ENCODE measurements around the gene SESN1. TPM values are rescaled to one million over a fixed set of nuclear protein-coding genes. Genes with fewer than 3 reads are reported as not detected.

Gene SESN1
- polyA plus RNA-seq, 1 donor (not counting 4 experiments of a cell fraction or from before 2014, with no cell fraction given) = 21.4 TPM

DNA sequence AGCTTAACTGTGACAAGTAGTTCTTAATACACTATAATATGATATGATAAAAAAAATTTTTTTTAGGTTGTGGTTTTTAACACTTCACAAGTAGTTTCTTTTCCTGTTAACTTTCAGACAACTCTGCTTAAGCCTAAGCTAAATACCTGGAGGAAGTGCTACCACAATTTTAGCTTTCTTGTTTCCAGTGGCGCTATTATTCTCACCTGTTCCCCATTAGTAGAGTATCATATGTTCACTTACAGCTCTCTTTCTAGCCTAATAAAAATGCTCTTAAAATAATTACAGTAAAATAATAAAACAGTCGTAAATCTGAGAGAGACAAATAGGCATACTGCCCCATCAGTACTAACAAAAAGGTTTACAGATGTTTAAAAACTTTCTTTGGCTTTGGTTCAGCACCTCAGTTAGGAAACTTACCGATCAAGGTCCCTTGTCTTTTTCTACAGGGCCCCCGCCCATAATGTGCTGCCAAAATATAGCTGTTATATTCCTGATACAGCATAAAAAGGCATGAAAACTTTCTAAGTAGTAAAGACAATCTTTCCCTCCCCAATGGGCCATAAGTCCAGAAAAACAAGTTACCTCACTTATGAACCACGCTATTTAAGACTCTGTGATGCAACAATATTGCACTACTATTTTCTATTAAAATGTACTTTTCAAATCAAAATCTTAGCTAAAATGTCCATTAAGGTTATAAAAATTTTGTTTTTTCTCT lies 57.9 kb downstream of the SESN1 start:
- H3K4me3 ChIP-seq (ENCODE audit: control insufficient read depth in 2 of 3, extremely low read depth in 1 of 3, insufficient read depth in 2 of 3, low read depth in 1 of 3, low read length in 3 of 3) = no peak overlapping the region
- no peaks in the 10 kb centered on the region for H3K36me3 ChIP-seq (ENCODE audit: control insufficient read depth in 2 of 2, extremely low read depth in 1 of 2, insufficient read depth in 2 of 2, low read length in 2 of 2)
- TF ChIP-seq, protein P1, sequence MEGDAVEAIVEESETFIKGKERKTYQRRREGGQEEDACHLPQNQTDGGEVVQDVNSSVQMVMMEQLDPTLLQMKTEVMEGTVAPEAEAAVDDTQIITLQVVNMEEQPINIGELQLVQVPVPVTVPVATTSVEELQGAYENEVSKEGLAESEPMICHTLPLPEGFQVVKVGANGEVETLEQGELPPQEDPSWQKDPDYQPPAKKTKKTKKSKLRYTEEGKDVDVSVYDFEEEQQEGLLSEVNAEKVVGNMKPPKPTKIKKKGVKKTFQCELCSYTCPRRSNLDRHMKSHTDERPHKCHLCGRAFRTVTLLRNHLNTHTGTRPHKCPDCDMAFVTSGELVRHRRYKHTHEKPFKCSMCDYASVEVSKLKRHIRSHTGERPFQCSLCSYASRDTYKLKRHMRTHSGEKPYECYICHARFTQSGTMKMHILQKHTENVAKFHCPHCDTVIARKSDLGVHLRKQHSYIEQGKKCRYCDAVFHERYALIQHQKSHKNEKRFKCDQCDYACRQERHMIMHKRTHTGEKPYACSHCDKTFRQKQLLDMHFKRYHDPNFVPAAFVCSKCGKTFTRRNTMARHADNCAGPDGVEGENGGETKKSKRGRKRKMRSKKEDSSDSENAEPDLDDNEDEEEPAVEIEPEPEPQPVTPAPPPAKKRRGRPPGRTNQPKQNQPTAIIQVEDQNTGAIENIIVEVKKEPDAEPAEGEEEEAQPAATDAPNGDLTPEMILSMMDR (optimal IDR thresholded peaks at IDR 0.05 in 1 of 3, IDR thresholded peaks at IDR 0.05 in 1 of 3, conservative IDR thresholded peaks at IDR 0.05 in 1 of 3; ENCODE audit: extremely low read depth in 1 of 3, insufficient read depth in 2 of 3, low read length in 3 of 3) = no peak
- no peak for TF ChIP-seq EZH2 (IDR thresholded peaks at IDR 0.05; ENCODE audit: low read length)
- FAIRE-seq = no peak
- DNase-seq (ENCODE audit: low read depth, low spot score) = no peak
- no peaks in the 10 kb centered on the region for H3K79me2 ChIP-seq (ENCODE audit: control insufficient read depth, insufficient read depth, low read length)
- no peaks in the 10 kb centered on the region for H3K9me3 ChIP-seq (ENCODE audit: control insufficient read depth, low read depth, low read length)
- no peaks in the 10 kb centered on the region for H3K9me1 ChIP-seq (ENCODE audit: control insufficient read depth, extremely low read depth, insufficient read depth, low read length)
- H4K20me1 ChIP-seq (ENCODE audit: control insufficient read depth, extremely low read depth, insufficient read depth, low read length) = no peaks in the 10 kb centered on the region
- no peak overlapping the region for H3K27ac ChIP-seq (ENCODE audit: control insufficient read depth, insufficient read depth, low read length)
- H3K4me2 ChIP-seq (ENCODE audit: control insufficient read depth, extremely low read depth, insufficient read depth, low read depth, low read length) = no peak overlapping the region
- no peaks in the 10 kb centered on the region for H3K4me1 ChIP-seq (ENCODE audit: control insufficient read depth, extremely low read depth, insufficient read depth, low read length)
- no peak overlapping the region for H2AFZ ChIP-seq (ENCODE audit: control insufficient read depth, low read length)
- H3K27me3 ChIP-seq (ENCODE audit: control insufficient read depth, extremely low read depth, insufficient read depth, low read length) = no peaks in the 10 kb centered on the region
- H3K9ac ChIP-seq (ENCODE audit: control insufficient read depth, extremely low read depth, insufficient read depth, low read length) = no peak overlapping the region
- dilution Hi-C loops (cut with MboI; ENCODE audit: extremely low pct_ligation_motif_present, low sequenced_read_pairs) = no loop called here

DNA sequence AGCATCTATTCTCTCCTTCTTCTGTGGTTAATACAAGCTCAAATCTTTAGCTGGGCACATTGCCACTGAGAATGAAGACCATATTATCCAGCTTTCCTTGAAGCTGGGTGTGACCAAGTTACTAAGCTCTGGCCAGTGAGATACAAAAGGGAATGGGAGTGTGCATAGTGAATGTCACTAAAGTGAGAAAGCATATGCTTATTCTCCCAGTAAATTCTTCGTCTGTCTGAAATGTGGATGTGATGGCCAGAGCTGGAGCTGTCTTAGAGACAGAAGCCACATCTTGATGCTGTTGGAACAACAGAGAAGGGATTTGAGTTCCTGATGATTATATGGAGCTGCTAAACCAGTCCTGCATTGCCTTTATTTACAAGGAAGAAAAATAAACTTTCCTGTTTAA lies 60.1 kb downstream of the SESN1 start:
- no peak for DNase-seq (ENCODE audit: low read depth, low spot score)
- Histone ChIP-seq H3K79me2 (ENCODE audit: control insufficient read depth, insufficient read depth, low read length) (no peaks in the 10 kb centered on the region), H4K20me1 (ENCODE audit: control insufficient read depth, extremely low read depth, insufficient read depth, low read length) (no peaks in the 10 kb centered on the region), H3K9me3 (ENCODE audit: control insufficient read depth, low read depth, low read length) (no peaks in the 10 kb centered on the region), H3K27ac (ENCODE audit: control insufficient read depth, insufficient read depth, low read length) (no peak overlapping the region), H3K9ac (ENCODE audit: control insufficient read depth, extremely low read depth, insufficient read depth, low read length) (no peak overlapping the region), H3K4me3 (ENCODE audit: control insufficient read depth in 2 of 3, extremely low read depth in 1 of 3, insufficient read depth in 2 of 3, low read depth in 1 of 3, low read length in 3 of 3) (no peak overlapping the region), H3K9me1 (ENCODE audit: control insufficient read depth, extremely low read depth, insufficient read depth, low read length) (no peaks in the 10 kb centered on the region), H3K36me3 (ENCODE audit: control insufficient read depth in 2 of 2, extremely low read depth in 1 of 2, insufficient read depth in 2 of 2, low read length in 2 of 2) (no peaks in the 10 kb centered on the region), H3K4me1 (ENCODE audit: control insufficient read depth, extremely low read depth, insufficient read depth, low read length) (no peaks in the 10 kb centered on the region), H3K4me2 (ENCODE audit: control insufficient read depth, extremely low read depth, insufficient read depth, low read depth, low read length) (no peak overlapping the region), H2AFZ (ENCODE audit: control insufficient read depth, low read length) (no peak overlapping the region), H3K27me3 (ENCODE audit: control insufficient read depth, extremely low read depth, insufficient read depth, low read length) (no peaks in the 10 kb centered on the region)
- TF ChIP-seq EZH2 (IDR thresholded peaks at IDR 0.05; ENCODE audit: low read length) = no peak
- TF ChIP-seq, protein P1 (optimal IDR thresholded peaks at IDR 0.05 in 1 of 3, IDR thresholded peaks at IDR 0.05 in 1 of 3, conservative IDR thresholded peaks at IDR 0.05 in 1 of 3; ENCODE audit: extremely low read depth in 1 of 3, insufficient read depth in 2 of 3, low read length in 3 of 3) = no peak
- dilution Hi-C loops (cut with MboI; ENCODE audit: extremely low pct_ligation_motif_present, low sequenced_read_pairs) = no loop called here
- no peak for FAIRE-seq

Data from keratinocyte (primary cell).